Kidney epithelial cell (primary cell): Measurements from ENCODE around the gene EMID1. TPM values are rescaled to one million over a fixed set of nuclear protein-coding genes. Genes with fewer than 3 reads are reported as not detected.

Source experiments
- DNase-seq: peaks from one replicate; pipeline ENCODE4 v3.0.0-alpha.2; 2010; ENCODE audit warnings: low read depth
- H3K27me3 ChIP-seq: 2 replicates; pipeline ENCODE4 v1.6.0; 2011; ENCODE audit warnings: low read length; ENCODE audit not compliant: control insufficient read depth, insufficient read depth
- H3K36me3 ChIP-seq: 2 replicates; pipeline ENCODE4 v1.5.1; 2011; ENCODE audit warnings: low read length; ENCODE audit not compliant: control insufficient read depth, insufficient read depth
- H3K4me3 ChIP-seq: 2 replicates; pipeline ENCODE4 v1.5.1; 2011; ENCODE audit warnings: low read depth, mild to moderate bottlenecking, control low read depth, low read length
- total RNA-seq: library from RNA; depleted of rRNA; stranded (reverse); fragments of >200 nt; gene quantifications from 2 replicates; pipeline ENCODE4 v1.2.3, GENCODE V29; 2015
- TF ChIP-seq, protein P1 (sequence below): IDR thresholded peaks from 2 replicates; pipeline ENCODE4 v1.5.1; 2011; ENCODE audit warnings: mild to moderate bottlenecking, moderate library complexity, low read length, control low read depth, inconsistent platforms; ENCODE audit not compliant: insufficient read depth, poor library complexity, severe bottlenecking

Gene EMID1
- total RNA-seq = 2.2 and 6.0 TPM in 2 replicates

DNA sequence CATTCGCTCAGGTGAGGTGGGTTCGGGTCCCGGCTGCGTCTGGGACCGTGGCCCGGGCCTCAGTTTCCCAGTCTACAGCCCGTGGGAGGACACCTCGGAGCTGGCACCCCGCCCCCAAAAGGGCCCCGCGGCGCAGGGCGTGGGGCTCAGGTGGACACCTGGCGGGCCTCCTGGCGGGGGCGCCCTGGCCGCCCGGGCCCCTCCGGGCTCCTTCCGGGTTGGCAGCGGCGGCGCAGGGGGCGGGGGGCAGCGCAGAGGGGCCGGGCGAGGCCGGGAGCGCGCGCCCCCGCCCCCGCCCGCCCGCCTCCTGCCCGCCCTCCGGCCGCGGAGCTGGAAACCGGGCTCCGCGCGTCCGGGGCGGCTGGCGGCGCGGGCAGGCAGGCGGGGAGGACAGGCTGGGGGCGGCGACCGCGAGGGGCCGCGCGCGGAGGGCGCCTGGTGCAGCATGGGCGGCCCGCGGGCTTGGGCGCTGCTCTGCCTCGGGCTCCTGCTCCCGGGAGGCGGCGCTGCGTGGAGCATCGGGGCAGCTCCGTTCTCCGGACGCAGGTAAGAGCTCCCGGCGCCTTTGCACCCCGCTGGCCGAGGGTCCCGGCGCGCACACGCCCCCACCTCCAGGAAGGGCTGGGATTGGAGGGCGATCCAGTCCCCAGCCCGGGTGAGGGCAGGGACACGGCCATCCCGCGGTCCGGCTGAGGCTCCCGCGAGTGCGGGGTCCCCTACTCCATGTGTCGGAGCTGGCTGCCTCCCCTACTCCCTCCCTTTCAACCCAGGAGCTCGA is at the start of gene EMID1:
TSS of gene EMID1 (plus strand) at position 303 of the 778 bp plus-strand sequence. CDS start at position 446, 143 bp downstream.
- no peaks in the 10 kb centered on the region for H3K36me3 ChIP-seq
- no peak for DNase-seq
- H3K27me3 ChIP-seq = peaks cover 31% of the 10 kb centered on the region
- peak within 1 kb of the TSS; percentile 48 for H3K4me3 ChIP-seq
- TF ChIP-seq, protein P1, sequence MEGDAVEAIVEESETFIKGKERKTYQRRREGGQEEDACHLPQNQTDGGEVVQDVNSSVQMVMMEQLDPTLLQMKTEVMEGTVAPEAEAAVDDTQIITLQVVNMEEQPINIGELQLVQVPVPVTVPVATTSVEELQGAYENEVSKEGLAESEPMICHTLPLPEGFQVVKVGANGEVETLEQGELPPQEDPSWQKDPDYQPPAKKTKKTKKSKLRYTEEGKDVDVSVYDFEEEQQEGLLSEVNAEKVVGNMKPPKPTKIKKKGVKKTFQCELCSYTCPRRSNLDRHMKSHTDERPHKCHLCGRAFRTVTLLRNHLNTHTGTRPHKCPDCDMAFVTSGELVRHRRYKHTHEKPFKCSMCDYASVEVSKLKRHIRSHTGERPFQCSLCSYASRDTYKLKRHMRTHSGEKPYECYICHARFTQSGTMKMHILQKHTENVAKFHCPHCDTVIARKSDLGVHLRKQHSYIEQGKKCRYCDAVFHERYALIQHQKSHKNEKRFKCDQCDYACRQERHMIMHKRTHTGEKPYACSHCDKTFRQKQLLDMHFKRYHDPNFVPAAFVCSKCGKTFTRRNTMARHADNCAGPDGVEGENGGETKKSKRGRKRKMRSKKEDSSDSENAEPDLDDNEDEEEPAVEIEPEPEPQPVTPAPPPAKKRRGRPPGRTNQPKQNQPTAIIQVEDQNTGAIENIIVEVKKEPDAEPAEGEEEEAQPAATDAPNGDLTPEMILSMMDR = peak; percentile 24

DNA sequence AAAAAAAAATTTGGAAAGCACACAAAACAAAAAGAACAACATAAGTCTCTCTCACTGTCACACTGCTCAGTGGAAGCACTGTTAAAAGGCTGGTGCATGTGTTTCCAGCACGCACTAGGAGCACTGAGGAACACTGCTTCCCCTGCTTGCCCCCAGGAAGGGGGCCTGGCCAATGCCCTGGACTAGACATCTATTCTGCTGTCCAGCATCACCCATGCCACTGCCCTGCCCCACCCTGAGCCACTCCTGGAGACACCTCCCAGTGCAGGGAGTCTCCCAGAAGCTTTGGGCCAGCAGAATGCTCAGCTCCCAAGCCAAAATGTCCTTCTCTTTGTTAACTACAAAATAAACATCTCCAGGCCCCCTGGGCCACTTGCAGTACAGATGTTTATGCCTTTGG is 49.7 kb upstream of the EMID1 start:
- DNase-seq = no peak
- no peaks in the 10 kb centered on the region for H3K27me3 ChIP-seq
- TF ChIP-seq, protein P1 = no peak
- H3K4me3 ChIP-seq = no peak overlapping the region
- no peaks in the 10 kb centered on the region for H3K36me3 ChIP-seq

DNA sequence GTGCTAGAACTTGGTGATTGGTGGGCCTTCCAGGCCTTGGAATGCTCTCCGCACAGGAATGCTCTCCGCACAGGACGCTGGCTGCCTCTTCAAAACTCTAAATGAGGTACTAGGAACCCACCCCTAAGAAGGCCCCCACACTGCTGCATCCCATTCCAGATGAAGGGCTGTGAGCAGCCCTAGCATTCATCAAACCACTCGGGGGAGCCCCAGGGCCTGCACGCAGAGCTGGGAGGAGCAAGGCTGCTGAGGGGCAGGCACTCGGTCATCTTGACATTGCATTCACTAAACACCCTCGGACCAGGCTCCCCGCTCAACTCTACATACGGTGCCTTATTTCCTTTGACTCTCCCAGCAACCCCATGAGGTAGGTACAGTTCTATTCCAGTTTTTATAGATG is 49.2 kb upstream of the EMID1 start:
- TF ChIP-seq, protein P1 = peak; percentile 13
- Histone ChIP-seq H3K4me3 (no peak overlapping the region), H3K36me3 (no peaks in the 10 kb centered on the region), H3K27me3 (no peaks in the 10 kb centered on the region)
- DNase-seq = no peak

DNA sequence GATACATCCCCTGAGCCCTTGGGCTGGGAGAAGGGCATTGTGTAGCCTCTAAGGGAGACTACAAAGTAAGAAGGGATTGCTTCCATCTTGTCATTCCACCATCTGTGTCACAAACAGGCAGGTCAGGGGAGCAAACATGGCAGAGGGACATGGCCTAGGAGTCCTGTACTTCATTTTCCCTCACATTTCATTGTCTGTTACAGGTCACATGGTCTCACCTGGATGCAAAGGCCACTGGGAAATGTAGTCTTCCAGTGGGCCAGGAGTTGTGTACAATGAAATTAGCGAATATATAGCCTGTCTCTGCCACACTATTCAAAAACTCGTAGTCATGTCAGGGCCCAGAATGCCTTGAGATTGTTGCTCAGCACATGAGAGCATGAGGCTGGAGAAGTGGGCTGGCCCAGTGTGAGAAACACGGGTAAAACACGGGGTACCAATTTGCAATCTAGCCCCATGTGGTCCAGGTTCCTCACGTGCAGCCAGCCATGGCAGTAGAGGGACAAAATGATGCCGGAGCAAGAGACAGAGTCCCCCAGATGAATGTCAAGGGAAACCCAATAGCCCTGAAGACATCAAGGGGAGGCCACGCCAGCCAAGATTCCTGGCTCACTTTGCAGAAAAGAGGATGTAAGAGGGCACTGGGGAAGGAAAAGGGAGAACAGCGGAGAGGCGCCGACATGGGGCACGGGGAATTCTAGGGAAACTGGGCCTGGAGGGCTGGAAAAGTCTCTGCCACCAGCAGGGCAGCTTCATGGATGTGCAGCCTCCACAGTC is 47.7 kb upstream of the EMID1 start:
- no peak for DNase-seq
- no peak overlapping the region for H3K4me3 ChIP-seq
- TF ChIP-seq, protein P1 = no peak
- H3K36me3 ChIP-seq = no peaks in the 10 kb centered on the region
- H3K27me3 ChIP-seq = no peaks in the 10 kb centered on the region

DNA sequence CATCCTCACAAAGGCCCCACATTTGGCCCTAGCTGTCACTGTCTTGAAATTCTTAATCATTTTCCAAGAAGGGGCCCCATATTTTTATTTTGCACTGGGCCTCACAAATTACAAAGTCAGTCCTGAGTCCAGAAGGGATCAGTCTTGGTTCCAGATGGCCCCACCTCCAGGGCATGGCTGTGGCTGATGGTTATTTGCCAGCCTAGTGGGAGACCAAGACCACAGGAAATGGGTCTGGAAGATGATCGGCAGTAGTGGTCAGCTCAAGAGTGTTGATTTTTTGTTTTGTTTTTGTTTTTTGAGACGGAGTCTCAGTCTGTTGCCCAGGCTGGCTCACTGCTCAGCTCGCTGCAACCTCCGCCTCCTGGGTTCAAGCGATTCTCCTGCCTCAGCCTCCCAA is 47.1 kb upstream of the EMID1 start:
- TF ChIP-seq, protein P1 = no peak
- no peak overlapping the region for H3K4me3 ChIP-seq
- no peaks in the 10 kb centered on the region for H3K27me3 ChIP-seq
- no peak for DNase-seq
- no peaks in the 10 kb centered on the region for H3K36me3 ChIP-seq
